Mucosa of descending colon (tissue), 3 donors: ENCODE measurements around the gene MOB3C. TPM values are rescaled to one million over a fixed set of nuclear protein-coding genes. Genes with fewer than 3 reads are reported as not detected.
A peak's percentile ranks its signal among the peaks of the same experiment; 100 is the strongest.

Experiments
- ATAC-seq: fragments of 200-7000 bp; cut with Tn5 transposase; one replicate; pipeline ENCODE4 v1.9.1; 2020; ENCODE audit warnings: mild to moderate bottlenecking, moderate library complexity
- DNase-seq, 3 donors: peaks; one replicate each; pipeline ENCODE4 v3.0.0-alpha.2; 2020
- H3K36me3 ChIP-seq: fragments of 200-600 bp; one replicate; pipeline ENCODE4 v1.8.0; 2021; ENCODE audit warnings: low read depth, mild to moderate bottlenecking
- H3K4me1 ChIP-seq: fragments of 200-600 bp; one replicate; pipeline ENCODE4 v1.8.0; 2021; ENCODE audit warnings: low read depth, mild to moderate bottlenecking
- H3K4me3 ChIP-seq: fragments of 200-600 bp; one replicate; pipeline ENCODE4 v1.8.0; 2021; ENCODE audit warnings: mild to moderate bottlenecking
- H3K9me3 ChIP-seq: fragments of 200-600 bp; one replicate; pipeline ENCODE4 v1.8.0; 2021; ENCODE audit warnings: mild to moderate bottlenecking
- intact Hi-C, 2 donors: fragments of 100-400 bp; cut with DNase I in 1 of 2; cut with micrococcal nuclease in 1 of 2; formaldehyde crosslinking; loops; one replicate each; pipeline versions ENCODE4 v1.11.0 to v1.11.1; 2022; cut with DNase I, micrococcal nuclease
- total RNA-seq, 3 donors: library from RNA; stranded (reverse); fragmentation: NEBNext Ultra II Directional in 2 of 3; extraction: Animal tissue kit (Norgen Biotek cat#: 25700) in 2 of 3; gene quantifications; one replicate each; pipeline versions ENCODE4 v1.2.1 to v1.2.4, GENCODE V29; 2021 to 2023
- TF ChIP-seq, protein P1 (sequence below): fragments of 200-600 bp; IDR thresholded peaks from one replicate; pipeline ENCODE4 v1.8.0; 2022; ENCODE audit warnings: antibody characterized with exemption, mild to moderate bottlenecking
- donor health status: DM: no; HTN: no; CAD: no; lungs with moderate emphysema.
- donor health status: DM: no; HTN: no; CAD: no.
- donor health status: DM: no; HTN: yes; CAD: no.

MOB3C gene
- total RNA-seq, 3 donors from 2014 or later: 15.4 to 24.4 (median 17.4) TPM

DNA sequence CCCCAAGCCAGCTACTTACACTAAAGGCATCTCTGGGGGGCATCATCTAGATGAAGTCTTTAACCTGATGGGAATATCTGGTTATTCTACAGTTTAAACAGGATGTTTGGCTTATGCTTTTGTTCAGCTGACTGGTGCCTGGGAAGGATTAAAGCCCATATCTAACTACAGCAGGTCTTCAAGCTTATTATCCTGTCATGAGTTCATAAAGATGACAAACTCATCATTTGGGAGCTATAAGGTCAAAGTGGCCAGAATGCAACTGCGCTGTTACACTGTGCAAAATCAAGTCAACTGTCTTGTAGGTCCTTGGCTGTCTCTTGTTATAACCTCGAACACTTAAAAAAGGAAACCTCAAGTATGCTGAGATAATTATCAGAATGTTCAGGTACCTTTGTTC is 18.6 kb upstream of the MOB3C start:
- no peak for DNase-seq
- ATAC-seq: no peak
- intact Hi-C loops: no loop called here
- H3K4me3 ChIP-seq: no peak overlapping the region
- H3K36me3 ChIP-seq: peaks cover 7% of the 10 kb centered on the region
- no peaks in the 10 kb centered on the region for H3K4me1 ChIP-seq
- H3K9me3 ChIP-seq: no peaks in the 10 kb centered on the region
- TF ChIP-seq, protein P1, sequence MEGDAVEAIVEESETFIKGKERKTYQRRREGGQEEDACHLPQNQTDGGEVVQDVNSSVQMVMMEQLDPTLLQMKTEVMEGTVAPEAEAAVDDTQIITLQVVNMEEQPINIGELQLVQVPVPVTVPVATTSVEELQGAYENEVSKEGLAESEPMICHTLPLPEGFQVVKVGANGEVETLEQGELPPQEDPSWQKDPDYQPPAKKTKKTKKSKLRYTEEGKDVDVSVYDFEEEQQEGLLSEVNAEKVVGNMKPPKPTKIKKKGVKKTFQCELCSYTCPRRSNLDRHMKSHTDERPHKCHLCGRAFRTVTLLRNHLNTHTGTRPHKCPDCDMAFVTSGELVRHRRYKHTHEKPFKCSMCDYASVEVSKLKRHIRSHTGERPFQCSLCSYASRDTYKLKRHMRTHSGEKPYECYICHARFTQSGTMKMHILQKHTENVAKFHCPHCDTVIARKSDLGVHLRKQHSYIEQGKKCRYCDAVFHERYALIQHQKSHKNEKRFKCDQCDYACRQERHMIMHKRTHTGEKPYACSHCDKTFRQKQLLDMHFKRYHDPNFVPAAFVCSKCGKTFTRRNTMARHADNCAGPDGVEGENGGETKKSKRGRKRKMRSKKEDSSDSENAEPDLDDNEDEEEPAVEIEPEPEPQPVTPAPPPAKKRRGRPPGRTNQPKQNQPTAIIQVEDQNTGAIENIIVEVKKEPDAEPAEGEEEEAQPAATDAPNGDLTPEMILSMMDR: no peak

DNA sequence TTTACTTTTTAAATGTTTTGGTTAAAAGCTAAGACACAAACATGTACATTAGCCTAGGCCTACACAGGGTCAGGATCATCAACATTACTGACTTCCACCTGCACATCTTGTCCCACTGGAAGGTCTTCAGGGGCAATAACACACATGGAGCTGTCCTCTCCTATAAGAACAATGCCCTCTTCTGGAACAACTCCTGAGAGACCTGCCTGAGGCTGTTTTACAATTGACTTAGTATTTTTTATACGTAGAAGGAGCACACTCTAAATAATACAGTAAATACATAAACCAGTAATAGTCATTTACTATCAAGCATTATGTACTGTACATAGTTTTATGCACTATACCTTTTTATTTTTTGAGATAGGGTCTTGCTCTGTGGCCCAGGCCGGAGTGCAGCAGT is 14.1 kb upstream of the MOB3C start:
- ATAC-seq: no peak

DNA sequence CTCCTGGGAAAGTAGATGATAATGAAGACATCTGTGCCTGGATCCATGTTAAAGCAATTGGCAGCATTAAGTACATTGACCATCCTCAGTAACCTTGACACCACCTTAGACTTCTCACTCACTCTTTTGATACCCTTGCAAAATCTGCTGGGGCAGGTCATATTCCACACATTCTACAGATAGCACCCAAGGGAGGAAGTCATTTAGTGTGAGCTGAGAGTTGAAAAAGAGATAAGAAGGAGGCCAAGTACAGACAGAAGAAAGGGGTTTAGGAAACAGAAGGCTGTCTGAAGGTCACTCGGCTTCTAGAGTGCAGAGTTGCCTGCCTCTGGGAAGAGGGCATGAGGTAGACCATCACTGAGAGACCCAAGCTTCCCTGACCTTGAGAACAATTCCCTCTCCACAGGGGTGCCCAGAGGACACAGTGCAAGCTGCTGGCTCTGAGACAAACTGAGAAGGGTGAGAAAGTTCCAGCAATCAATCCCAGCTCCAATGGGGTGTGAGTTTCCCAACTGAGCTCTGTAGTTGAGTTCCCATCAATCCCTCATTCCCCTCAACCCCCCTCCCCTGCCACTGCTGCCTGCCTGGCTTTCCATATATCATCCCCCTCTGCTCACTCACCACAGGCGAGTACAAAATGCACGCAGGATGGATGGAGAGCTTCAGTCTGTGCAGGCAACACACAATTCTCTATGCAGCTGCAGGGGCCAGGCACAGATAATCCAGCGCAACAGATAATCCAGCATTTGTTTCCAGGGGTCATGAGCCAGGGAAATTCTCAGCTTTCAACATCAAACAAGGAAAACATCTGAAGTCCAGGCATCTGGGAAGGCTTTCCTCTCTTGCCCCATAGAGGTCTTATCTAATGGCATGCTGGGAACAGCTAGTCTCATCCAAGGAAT is 7.4 kb upstream of the MOB3C start:
- intact Hi-C loops: loop anchor here in 1 of 2 donors (10.0 kb wide), 1 partner anchor 101 kb away; no protein-coding TSS in a partner anchor
- Histone ChIP-seq H3K4me1 (no peaks in the 10 kb centered on the region), H3K36me3 (no peaks in the 10 kb centered on the region), H3K9me3 (no peaks in the 10 kb centered on the region), H3K4me3 (no peak overlapping the region)
- no peak for ATAC-seq
- no peak for DNase-seq
- TF ChIP-seq, protein P1: no peak

More for the DNA sequence above, 14.1 kb upstream of the MOB3C start:
- no peaks in the 10 kb centered on the region for H3K9me3 ChIP-seq
- H3K36me3 ChIP-seq: peaks cover 7% of the 10 kb centered on the region
- H3K4me1 ChIP-seq: no peaks in the 10 kb centered on the region
- intact Hi-C loops: no loop called here
- no peak for DNase-seq
- H3K4me3 ChIP-seq: no peak overlapping the region
- TF ChIP-seq, protein P1: no peak

DNA sequence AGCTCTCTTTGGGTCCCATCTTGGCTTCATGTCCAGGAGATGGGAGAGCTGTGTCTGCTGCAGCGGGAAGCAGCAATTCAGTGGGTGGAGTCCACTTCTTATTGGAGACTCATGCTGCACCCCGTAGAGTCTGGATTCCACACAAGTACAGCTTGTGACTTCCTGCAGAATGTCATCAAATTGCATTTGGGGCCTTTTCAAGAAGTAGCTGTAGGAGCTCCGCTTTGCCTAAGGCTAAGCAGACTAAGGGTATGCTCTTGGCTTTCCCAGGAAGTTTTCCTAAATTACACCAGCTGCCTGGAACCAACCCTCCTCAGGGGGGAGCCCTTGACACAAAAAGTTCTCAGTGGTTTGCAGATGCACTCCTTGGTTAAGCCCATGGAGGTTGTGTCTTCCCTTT is 5.7 kb upstream of the MOB3C start:
- H3K9me3 ChIP-seq: no peaks in the 10 kb centered on the region
- peak; percentile 75 for ATAC-seq
- H3K4me3 ChIP-seq: no peak overlapping the region
- DNase-seq: peak in 2 of 3 donors; percentile 65 to 76
- H3K4me1 ChIP-seq: peaks cover 2% of the 10 kb centered on the region
- intact Hi-C loops: loop anchor here in 1 of 2 donors (10.0 kb wide), 1 partner anchor 102 kb away; no protein-coding TSS in a partner anchor
- TF ChIP-seq, protein P1: peak; percentile 49
- no peaks in the 10 kb centered on the region for H3K36me3 ChIP-seq

DNA sequence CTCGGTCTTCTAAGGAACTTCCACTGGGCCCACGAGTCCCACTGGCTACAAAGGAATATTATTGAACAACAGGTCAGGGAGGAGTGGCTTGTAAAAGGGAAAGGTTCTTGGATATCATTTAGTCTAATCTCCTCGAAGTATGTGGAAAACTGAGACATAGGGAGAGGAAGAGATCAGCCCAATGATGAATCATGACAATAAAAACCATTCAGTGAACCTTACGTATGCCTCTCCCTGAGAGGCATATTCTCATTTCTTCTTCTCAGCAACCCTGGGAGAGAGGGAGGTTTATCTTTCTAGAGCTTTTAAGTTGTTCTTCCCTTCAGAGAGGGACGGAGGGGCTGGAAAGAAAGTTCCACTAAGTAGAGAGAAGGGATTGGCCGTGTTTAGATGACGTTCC is 5.3 kb upstream of the MOB3C start:
- intact Hi-C loops: loop anchor here in 1 of 2 donors (10.0 kb wide), 1 partner anchor 103 kb away; no protein-coding TSS in a partner anchor
- TF ChIP-seq, protein P1: no peak
- Histone ChIP-seq H3K9me3 (no peaks in the 10 kb centered on the region), H3K4me3 (no peak overlapping the region), H3K4me1 (peaks cover 4% of the 10 kb centered on the region), H3K36me3 (no peaks in the 10 kb centered on the region)
- no peak for DNase-seq
- peak; percentile 73 for ATAC-seq
